K562 (cell line): ENCODE measurements around the gene FRAT1. TPM values are rescaled to one million over a fixed set of nuclear protein-coding genes. Genes with fewer than 3 reads are reported as not detected.

ENCODE experiments used
- KDM1A ChIP-seq, 2 experiments: fragments of 450-650 bp; IDR thresholded peaks; 2 replicates each; pipeline ENCODE4 v1.6.1; 2016; ENCODE audit warnings: mild to moderate bottlenecking in 2 of 2
- MAZ ChIP-seq, 2 experiments: fragments of 450-650 bp in 1 of 2; sonication (generic) in 1 of 2; formaldehyde crosslinking; IDR thresholded peaks in 1 of 2; conservative IDR thresholded peaks in 1 of 2; 2 replicates each; pipeline versions ENCODE4 v1.4.0 to v1.5.0; 2020; ENCODE audit warnings: mild to moderate bottlenecking in 1 of 2, missing genetic modification reagents in 1 of 2
- SMARCB1 ChIP-seq: IDR thresholded peaks from 2 replicates; pipeline ENCODE4 v1.6.1; 2011; ENCODE audit warnings: improper control_type of control experiment, low read depth; ENCODE audit not compliant: insufficient read length
- XRCC3 ChIP-seq: fragments of 450-650 bp; IDR thresholded peaks from 2 replicates; pipeline ENCODE4 v1.6.1; 2017; ENCODE audit warnings: mild to moderate bottlenecking, moderate library complexity
- ZBTB12 ChIP-seq: fragments of 250-450 bp; sonication (Bioruptor Pico); IDR thresholded peaks from 2 replicates; pipeline ENCODE4 v1.4.0; 2020
- ZNF146 ChIP-seq: IDR thresholded peaks from one replicate; pipeline ENCODE4 v1.6.1; 2018; ENCODE audit warnings: missing compliant biosample characterization; ENCODE audit not compliant: unreplicated experiment
- ZNF318 ChIP-seq, 2 experiments: fragments of 450-650 bp; IDR thresholded peaks; 2 replicates each; pipeline ENCODE4 v1.6.1; 2016; ENCODE audit warnings: mild to moderate bottlenecking in 2 of 2, borderline replicate concordance in 1 of 2, low read depth in 1 of 2, moderate library complexity in 1 of 2
- ZNF354B ChIP-seq: fragments of 250-450 bp; sonication (Bioruptor Pico); IDR thresholded peaks from 2 replicates; pipeline ENCODE4 v1.4.0; 2020
- polyA plus RNA-seq, 8 experiments: library from polyadenylated mRNA; depleted of rRNA in 4 of 8; stranded (reverse) in 5 of 8; unstranded in 3 of 8; fragments of >200 nt; fragmentation: Nextera tagmentation in 2 of 8; fragmentation: Illumina TruSeq in 1 of 8; extraction: Ambion mirVana in 2 of 8; extraction: Trizol in 1 of 8; gene quantifications; 2 replicates each; pipeline versions ENCODE4 v1.2.1 to v1.2.3, GENCODE V29; 2011 to 2014; ENCODE audit warnings: inconsistent platforms in 1 of 8, missing spikeins in 1 of 8
- total RNA-seq, 7 experiments: library from RNA; depleted of rRNA in 6 of 7; stranded (reverse); fragments of >200 nt in 6 of 7; fragmentation: Illumina TruSeq in 2 of 7; extraction: Trizol in 2 of 7; gene quantifications; 2 replicates each; pipeline versions ENCODE4 v1.2.1 to v1.2.3, GENCODE V29; 2011 to 2021; ENCODE audit warnings: low replicate concordance in 1 of 7

The FRAT1 gene
- total and polyA plus RNA-seq, 9 of the 15 experiments (the other 6 are each of a cell fraction or from before 2014, with no cell fraction given), result 0.11 to 4.6 (median 1.4) TPM

GRCh38 chr10:97338041-97338440, 19.0 kb downstream of the FRAT1 start (continued):
- TF ChIP-seq ZNF318 (IDR thresholded peaks at IDR 0.05; ENCODE audit: borderline replicate concordance in 1 of 2, low read depth in 1 of 2) (no peak), ZNF354B (CRISPR knock-in tag) (no peak), XRCC3 (no peak), ZNF146 (CRISPR knock-in tag) (no peak), MAZ (CRISPR knock-in tag; conservative IDR thresholded peaks at IDR 0.05 in 1 of 2, IDR thresholded peaks at IDR 0.05 in 1 of 2) (no peak), KDM1A (IDR thresholded peaks at IDR 0.05) (no peak), SMARCB1 (no peak), ZBTB12 (CRISPR knock-in tag) (no peak)
